Measurements from ENCODE around the gene NSMF.
A peak's percentile ranks its signal among the peaks of the same experiment; 100 is the strongest.

Gene NSMF

DNA sequence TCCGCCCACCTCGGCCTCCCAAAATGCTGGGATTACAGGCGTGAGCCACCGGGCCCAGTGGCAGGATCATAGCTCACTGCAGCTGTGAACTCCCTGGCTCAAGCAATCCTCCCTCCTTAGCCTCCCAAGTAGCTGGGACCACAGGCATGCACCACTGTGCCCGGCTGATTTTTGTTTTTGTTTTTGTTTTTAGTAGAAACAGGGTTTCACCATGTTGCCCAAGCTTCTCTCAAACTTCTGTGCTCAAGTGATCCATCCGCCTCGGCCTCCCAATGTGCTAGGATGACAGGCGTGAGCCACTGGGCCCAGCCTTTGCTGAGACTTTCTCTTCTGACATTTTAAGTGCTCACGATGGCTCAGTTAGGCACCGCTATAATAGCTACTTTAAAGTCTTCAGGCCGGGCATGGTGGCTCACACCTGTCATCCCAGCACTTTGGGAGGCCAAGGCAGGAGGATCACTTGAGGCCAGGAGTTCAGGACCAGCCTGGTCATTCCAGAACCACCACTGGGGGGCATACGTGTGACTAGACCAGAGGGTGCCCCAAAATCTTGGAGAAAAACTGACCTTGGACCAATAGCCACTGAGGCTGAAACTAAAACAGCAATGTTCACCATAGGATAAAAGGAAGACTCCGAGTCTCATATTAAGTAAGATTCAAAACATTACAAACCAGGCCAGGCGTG lies 14.9 kb downstream of the NSMF start:
- TF ChIP-seq ZFX (IDR thresholded peaks at IDR 0.05; ENCODE audit: borderline replicate concordance) = no peak
- TF ChIP-seq, protein P1, sequence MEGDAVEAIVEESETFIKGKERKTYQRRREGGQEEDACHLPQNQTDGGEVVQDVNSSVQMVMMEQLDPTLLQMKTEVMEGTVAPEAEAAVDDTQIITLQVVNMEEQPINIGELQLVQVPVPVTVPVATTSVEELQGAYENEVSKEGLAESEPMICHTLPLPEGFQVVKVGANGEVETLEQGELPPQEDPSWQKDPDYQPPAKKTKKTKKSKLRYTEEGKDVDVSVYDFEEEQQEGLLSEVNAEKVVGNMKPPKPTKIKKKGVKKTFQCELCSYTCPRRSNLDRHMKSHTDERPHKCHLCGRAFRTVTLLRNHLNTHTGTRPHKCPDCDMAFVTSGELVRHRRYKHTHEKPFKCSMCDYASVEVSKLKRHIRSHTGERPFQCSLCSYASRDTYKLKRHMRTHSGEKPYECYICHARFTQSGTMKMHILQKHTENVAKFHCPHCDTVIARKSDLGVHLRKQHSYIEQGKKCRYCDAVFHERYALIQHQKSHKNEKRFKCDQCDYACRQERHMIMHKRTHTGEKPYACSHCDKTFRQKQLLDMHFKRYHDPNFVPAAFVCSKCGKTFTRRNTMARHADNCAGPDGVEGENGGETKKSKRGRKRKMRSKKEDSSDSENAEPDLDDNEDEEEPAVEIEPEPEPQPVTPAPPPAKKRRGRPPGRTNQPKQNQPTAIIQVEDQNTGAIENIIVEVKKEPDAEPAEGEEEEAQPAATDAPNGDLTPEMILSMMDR (IDR thresholded peaks at IDR 0.05) = no peak
- H3K27ac ChIP-seq = no peak overlapping the region

DNA sequence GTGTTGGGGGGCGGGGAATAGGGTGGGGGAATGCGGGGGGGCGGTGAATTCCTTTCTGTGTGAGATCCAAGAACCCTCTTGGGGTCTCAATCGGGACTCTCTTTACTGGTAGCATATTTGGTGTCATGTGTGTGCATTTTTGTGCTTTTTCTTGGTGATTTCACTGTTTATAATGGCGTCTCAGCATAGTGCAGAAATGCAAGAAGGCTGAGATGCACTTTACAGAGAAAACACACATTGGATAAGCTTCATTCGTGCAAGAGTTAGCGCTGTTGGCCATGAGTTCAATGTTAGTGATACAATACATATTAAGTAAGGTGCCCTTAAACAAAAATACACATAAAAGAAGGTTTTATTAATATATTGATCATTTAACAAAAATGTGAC lies 17.2 kb downstream of the NSMF start:
- no peak for TF ChIP-seq ZFX (IDR thresholded peaks at IDR 0.05; ENCODE audit: borderline replicate concordance)
- TF ChIP-seq, protein P1 (IDR thresholded peaks at IDR 0.05) = no peak
- H3K27ac ChIP-seq = peak overlapping the region; percentile 21; the same call in 1 of the 2 replicates

DNA sequence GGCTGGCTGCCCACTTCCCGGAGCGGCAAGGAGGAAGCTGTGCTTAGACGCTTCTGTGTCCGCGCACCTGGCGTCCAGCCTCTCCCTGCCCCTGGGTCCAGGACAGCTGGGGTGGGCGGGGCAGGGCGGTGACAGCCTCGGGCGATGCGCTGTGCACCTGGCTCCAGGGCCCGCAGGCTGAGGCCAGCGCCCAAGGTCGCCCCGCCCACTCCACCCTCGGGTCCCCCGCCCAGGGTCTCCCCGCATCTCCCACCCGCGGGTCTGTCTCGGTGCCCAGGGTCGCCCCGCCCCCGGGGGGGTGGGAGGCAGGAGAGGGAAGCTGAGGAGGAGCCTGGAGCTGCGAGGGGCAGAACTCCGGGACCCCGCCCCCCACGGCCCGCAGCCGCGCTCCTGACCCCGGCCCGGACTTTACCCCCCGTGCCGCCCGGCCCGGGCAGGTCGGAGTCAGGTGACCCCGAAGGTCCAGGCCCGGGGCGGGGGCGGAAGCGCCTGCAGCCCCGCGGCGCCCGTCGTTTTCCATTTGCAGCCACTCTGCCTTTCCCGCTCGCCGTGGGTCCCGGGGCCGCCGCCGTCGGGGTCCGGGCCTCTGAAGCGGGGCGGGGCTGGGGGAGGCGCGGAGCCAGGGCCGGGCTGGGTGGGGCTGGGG lies 17.7 kb downstream of the NSMF start, which contains the start of gene ENTPD8:
TSS of gene ENTPD8 (minus strand) at position 69 of the 646 bp plus-strand sequence. CDS start 3,072 bp downstream, outside the sequence.
- TF ChIP-seq, protein P1 (IDR thresholded peaks at IDR 0.05) = no peak
- TF ChIP-seq ZFX (IDR thresholded peaks at IDR 0.05; ENCODE audit: borderline replicate concordance) = no peak
- peak within 1 kb of the TSS; percentile 21; the same call in 1 of the 2 replicates for H3K27ac ChIP-seq

DNA sequence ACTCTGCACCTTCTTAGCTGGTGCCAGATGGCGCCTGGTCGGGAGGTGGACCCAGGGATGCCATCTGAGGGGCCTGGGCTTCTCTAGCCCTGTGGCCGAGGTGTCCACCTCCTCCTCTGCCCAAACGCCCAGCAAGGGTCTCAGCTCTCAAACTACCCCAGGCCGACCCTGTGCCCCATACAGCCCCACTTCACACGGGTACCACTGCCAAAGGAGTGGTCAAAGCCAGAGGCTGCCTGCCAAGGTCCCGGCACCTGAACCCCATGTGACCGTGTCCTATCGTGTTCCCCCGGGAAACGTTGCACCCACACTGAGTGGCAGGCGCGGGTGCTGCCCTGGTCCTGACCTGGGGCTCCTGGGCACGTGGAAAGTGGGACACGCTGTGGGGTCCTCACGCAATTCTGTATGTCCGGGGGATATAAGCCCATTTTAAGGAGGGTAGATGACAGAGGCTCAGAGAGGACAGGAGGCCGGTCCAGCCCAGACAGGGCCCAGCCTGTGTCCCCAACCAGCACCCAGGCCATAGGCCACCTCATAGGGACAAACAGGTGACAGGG lies 19.9 kb downstream of the NSMF start:
- peak overlapping the region; percentile 25; the same call in 1 of the 2 replicates for H3K27ac ChIP-seq
- TF ChIP-seq ZFX (IDR thresholded peaks at IDR 0.05; ENCODE audit: borderline replicate concordance) = no peak
- TF ChIP-seq, protein P1 (IDR thresholded peaks at IDR 0.05) = no peak

DNA sequence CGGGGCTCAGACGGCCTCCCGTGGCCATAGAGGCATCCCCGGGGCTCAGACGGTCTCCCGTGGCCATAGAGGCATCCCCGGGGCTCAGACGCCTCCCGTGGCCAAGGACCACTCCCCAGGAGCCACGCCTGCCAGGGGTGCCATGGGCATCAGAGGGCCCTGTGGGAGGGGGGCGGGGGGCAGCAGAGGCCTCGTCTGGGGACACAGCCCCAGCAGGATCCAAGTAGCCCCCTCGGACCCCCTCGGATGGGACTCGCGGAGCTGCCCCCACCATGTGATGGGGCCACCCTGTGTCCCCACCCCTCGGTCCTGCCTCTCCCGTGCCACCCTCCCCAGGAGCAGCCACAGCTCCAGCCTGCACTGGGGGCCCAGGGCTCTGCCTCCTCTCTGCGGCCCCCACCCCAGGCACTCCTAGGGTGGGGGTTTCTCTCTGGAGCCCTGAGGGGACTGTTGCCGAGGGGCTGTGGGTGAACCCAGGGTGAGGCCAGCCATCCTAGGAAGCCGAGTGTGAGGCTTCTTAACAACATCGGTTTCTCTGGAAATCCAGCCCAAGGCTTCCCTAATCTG lies 20.5 kb downstream of the NSMF start:
- TF ChIP-seq ZFX (IDR thresholded peaks at IDR 0.05; ENCODE audit: borderline replicate concordance) = no peak
- TF ChIP-seq, protein P1 (IDR thresholded peaks at IDR 0.05) = no peak
- H3K27ac ChIP-seq = peak overlapping the region; percentile 25; the same call in 1 of the 2 replicates

DNA sequence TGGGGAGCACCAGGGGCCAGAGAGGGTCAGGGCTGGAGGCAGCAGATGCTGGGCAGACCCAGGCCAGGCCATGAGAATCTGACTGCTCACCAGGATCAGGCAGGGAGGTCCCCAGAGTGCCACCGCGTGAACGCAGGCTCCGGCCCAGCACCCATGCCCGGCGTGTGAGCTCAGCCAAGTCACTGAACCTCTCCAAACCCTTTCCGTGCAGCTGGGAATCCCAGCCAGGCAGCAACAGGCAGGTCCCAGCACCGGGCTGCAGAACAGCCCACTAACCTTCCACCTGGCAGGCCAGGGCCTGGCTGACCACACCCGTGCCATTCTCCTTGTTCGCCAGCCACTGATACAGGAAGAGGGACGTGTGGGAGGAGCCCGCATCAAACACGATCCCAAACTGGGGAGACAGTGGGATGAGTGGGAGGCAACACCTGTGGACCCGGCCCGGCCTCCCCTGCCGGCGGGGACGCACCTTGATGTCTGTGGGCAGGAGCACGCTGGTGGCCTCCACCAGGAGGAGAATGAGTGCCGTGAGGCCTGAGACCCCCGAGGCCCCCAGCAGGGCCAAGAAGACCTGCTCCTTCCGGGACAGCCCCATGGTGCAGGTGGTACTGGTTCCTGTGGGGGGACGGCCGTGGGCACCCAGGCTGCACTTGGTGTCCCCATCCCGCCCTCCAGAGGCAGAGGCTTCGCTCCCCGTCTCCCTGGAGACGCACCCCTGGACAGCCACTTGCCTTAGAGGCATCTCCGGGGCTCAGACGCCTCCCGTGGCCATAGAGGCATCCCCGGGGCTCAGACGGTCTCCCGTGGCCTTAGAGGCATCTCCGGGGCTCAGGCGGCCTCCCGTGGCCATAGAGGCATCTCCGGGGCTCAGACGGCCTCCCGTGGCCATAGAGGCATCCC lies 21.2 kb downstream of the NSMF start:
- TF ChIP-seq ZFX (IDR thresholded peaks at IDR 0.05; ENCODE audit: borderline replicate concordance) = no peak
- TF ChIP-seq, protein P1 (IDR thresholded peaks at IDR 0.05) = no peak
- no peak overlapping the region for H3K27ac ChIP-seq

Data from 22Rv1 (cell line).